ENCODE results near the gene OR9I1. TPM values are rescaled to one million over a fixed set of nuclear protein-coding genes. Genes with fewer than 3 reads are reported as not detected.

The OR9I1 gene
- total RNA-seq, 1 donor from 2014 or later, result not detected

DNA sequence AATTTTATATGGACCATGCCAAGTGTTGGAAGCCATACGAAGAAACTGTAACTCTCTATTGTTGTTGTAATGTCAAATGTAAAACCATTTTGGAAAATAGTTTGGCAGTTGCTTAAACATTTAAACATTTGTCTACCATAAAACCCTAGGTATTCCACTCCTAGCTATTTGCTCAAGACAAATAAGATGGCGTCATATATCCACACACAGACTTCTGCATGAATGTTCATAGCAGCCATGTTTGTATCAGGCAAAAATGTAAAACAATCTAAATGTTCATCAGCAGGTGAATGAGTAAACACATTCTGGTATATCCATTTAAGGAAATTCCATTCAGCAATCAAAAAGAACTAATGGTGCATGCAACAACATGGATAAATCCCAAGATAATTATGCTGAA is 27.9 kb downstream of the OR9I1 start:
- TF ChIP-seq, protein P1, sequence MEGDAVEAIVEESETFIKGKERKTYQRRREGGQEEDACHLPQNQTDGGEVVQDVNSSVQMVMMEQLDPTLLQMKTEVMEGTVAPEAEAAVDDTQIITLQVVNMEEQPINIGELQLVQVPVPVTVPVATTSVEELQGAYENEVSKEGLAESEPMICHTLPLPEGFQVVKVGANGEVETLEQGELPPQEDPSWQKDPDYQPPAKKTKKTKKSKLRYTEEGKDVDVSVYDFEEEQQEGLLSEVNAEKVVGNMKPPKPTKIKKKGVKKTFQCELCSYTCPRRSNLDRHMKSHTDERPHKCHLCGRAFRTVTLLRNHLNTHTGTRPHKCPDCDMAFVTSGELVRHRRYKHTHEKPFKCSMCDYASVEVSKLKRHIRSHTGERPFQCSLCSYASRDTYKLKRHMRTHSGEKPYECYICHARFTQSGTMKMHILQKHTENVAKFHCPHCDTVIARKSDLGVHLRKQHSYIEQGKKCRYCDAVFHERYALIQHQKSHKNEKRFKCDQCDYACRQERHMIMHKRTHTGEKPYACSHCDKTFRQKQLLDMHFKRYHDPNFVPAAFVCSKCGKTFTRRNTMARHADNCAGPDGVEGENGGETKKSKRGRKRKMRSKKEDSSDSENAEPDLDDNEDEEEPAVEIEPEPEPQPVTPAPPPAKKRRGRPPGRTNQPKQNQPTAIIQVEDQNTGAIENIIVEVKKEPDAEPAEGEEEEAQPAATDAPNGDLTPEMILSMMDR (IDR thresholded peaks at IDR 0.05; ENCODE audit: insufficient read depth, low read length, poor library complexity, severe bottlenecking), result no peak
- Histone ChIP-seq H3K4me3 (ENCODE audit: low read depth, low read length) (no peak overlapping the region), H3K36me3 (ENCODE audit: control insufficient read depth, insufficient read depth, low read length) (no peaks in the 10 kb centered on the region), H3K27me3 (ENCODE audit: control insufficient read depth, insufficient read depth, low read length) (no peaks in the 10 kb centered on the region)
- no peak for DNase-seq (ENCODE audit: low read depth)

DNA sequence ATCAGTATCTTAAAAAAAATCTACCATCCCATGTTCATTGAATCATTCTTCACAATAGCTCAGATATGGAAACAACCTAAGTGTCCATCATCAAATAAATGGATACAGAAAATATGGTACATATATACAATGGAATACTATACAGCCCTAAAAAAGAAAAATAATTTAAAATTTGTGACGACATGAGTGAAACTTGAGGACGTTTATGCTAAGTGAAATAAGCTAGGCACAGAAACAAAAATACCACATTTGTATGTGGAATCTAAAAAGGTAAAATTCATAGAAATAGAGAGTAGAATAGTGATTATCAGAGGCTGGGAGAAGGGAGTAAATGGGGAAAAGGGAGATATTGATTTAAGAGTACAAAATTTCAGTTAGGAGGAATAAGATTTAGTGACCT is 38.8 kb downstream of the OR9I1 start:
- TF ChIP-seq, protein P1 (IDR thresholded peaks at IDR 0.05; ENCODE audit: insufficient read depth, low read length, poor library complexity, severe bottlenecking), result no peak

GRCh38 chr11:58075781-58076180 is 49.5 kb downstream of the OR9I1 start:
- TF ChIP-seq, protein P1 (IDR thresholded peaks at IDR 0.05; ENCODE audit: insufficient read depth, low read length, poor library complexity, severe bottlenecking), result no peak
- H3K36me3 ChIP-seq (ENCODE audit: control insufficient read depth, insufficient read depth, low read length), result no peaks in the 10 kb centered on the region
- no peak for DNase-seq (ENCODE audit: low read depth)
- no peaks in the 10 kb centered on the region for H3K27me3 ChIP-seq (ENCODE audit: control insufficient read depth, insufficient read depth, low read length)
- H3K4me3 ChIP-seq (ENCODE audit: low read depth, low read length), result no peak overlapping the region

More for the DNA sequence above, 38.8 kb downstream of the OR9I1 start:
- H3K36me3 ChIP-seq (ENCODE audit: control insufficient read depth, insufficient read depth, low read length), result no peaks in the 10 kb centered on the region
- DNase-seq (ENCODE audit: low read depth), result no peak
- no peaks in the 10 kb centered on the region for H3K27me3 ChIP-seq (ENCODE audit: control insufficient read depth, insufficient read depth, low read length)
- no peak overlapping the region for H3K4me3 ChIP-seq (ENCODE audit: low read depth, low read length)

DNA sequence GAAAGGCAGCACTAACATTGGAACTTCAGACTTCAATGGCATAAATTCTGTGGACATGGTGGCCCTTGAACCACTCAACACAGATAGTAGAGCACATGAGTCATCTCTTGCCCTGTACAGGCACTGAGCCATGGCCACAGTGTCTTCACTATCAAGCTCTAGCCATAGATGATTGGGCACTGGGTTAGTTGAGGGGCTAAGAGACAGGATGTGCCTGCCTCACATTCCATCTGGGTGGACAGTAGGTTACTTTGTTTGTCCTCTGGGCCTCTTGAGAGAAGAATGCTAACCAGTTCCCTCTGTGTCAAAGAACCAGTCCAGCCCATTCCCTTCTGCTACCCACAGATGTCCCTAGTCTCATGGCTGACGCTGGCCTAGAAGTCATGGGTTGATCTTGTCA is 54.7 kb downstream of the OR9I1 start:
- H3K36me3 ChIP-seq (ENCODE audit: control insufficient read depth, insufficient read depth, low read length), result no peaks in the 10 kb centered on the region
- H3K4me3 ChIP-seq (ENCODE audit: low read depth, low read length), result no peak overlapping the region
- H3K27me3 ChIP-seq (ENCODE audit: control insufficient read depth, insufficient read depth, low read length), result no peaks in the 10 kb centered on the region
- TF ChIP-seq, protein P1 (IDR thresholded peaks at IDR 0.05; ENCODE audit: insufficient read depth, low read length, poor library complexity, severe bottlenecking), result no peak
- DNase-seq (ENCODE audit: low read depth), result no peak

- Histone ChIP-seq H3K36me3 (ENCODE audit: control insufficient read depth, insufficient read depth, low read length) (no peaks in the 10 kb centered on the region), H3K4me3 (ENCODE audit: low read depth, low read length) (no peak overlapping the region), H3K27me3 (ENCODE audit: control insufficient read depth, insufficient read depth, low read length) (no peaks in the 10 kb centered on the region)
- TF ChIP-seq, protein P1 (IDR thresholded peaks at IDR 0.05; ENCODE audit: insufficient read depth, low read length, poor library complexity, severe bottlenecking), result no peak
- no peak for DNase-seq (ENCODE audit: low read depth)
Measured at GRCh38 chr11:58068655-58069054, 56.7 kb downstream of the OR9I1 start.

- no peak for DNase-seq (ENCODE audit: low read depth)
Measured at GRCh38 chr11:58067685-58068084, 57.6 kb downstream of the OR9I1 start.

More at GRCh38 chr11:58067685-58068084, 57.6 kb downstream of the OR9I1 start:
- Histone ChIP-seq H3K36me3 (ENCODE audit: control insufficient read depth, insufficient read depth, low read length) (no peaks in the 10 kb centered on the region), H3K27me3 (ENCODE audit: control insufficient read depth, insufficient read depth, low read length) (no peaks in the 10 kb centered on the region), H3K4me3 (ENCODE audit: low read depth, low read length) (no peak overlapping the region)
- TF ChIP-seq, protein P1 (IDR thresholded peaks at IDR 0.05; ENCODE audit: insufficient read depth, low read length, poor library complexity, severe bottlenecking), result no peak

Measured in kidney epithelial cell (primary cell).